ACHN (cell line): ENCODE measurements around the gene SPTLC2.
A peak's percentile ranks its signal among the peaks of the same experiment; 100 is the strongest.
"Not testable (repeated sequence)": the region's sequence is repeated elsewhere in the genome, so short reads cannot be mapped to it uniquely, and the experiment has no call there.

Experiments used
- DNase-seq: peaks from one replicate; pipeline ENCODE4 v3.0.0-alpha.2; 2015
- in situ Hi-C: cut with HindIII; loops from 2 replicates; pipeline ENCODE4 v1.10.0; 2017; ENCODE audit warnings: low sequenced_read_pairs, low pct_ligation_motif_present, low pct_unique_long_range_greater_than_20kb

The SPTLC2 gene

GRCh38 chr14:77616454-77617229 is at the start of gene SPTLC2:
SPTLC2 (minus strand) TSS chr14:77616637; CDS start chr14:77616579, 58 bp downstream.
- in situ Hi-C loops, result no loop called here
- peak; percentile 98 for DNase-seq

GRCh38 chr14:77663293-77663692 is 46.9 kb upstream of the SPTLC2 start:
- no peak for DNase-seq
- in situ Hi-C loops, result no loop called here

GRCh38 chr14:77661562-77661961 is 45.1 kb upstream of the SPTLC2 start:
- in situ Hi-C loops, DNase-seq: not testable (repeated sequence)

- DNase-seq, result peak; percentile 6
- in situ Hi-C loops, result no loop called here
Measured at GRCh38 chr14:77660754-77661153, 44.3 kb upstream of the SPTLC2 start.

- DNase-seq, result no peak
- in situ Hi-C loops, result no loop called here
Measured at GRCh38 chr14:77659831-77660230, 43.4 kb upstream of the SPTLC2 start.

GRCh38 chr14:77657280-77657679 is 40.8 kb upstream of the SPTLC2 start:
- in situ Hi-C loops, result no loop called here
- DNase-seq, result no peak

- no peak for DNase-seq
- in situ Hi-C loops, result no loop called here
Measured at GRCh38 chr14:77654001-77654441, 37.6 kb upstream of the SPTLC2 start.

GRCh38 chr14:77649326-77649725 is 32.9 kb upstream of the SPTLC2 start:
- in situ Hi-C loops, result no loop called here

GRCh38 chr14:77648520-77649200 is 32.2 kb upstream of the SPTLC2 start:
- no peak for DNase-seq

More at GRCh38 chr14:77649326-77649725, 32.9 kb upstream of the SPTLC2 start:
- DNase-seq, result no peak

GRCh38 chr14:77647853-77648252 is 31.4 kb upstream of the SPTLC2 start:
- in situ Hi-C loops, result no loop called here
- DNase-seq, result no peak

More at GRCh38 chr14:77648520-77649200, 32.2 kb upstream of the SPTLC2 start:
- in situ Hi-C loops, result no loop called here

- no peak for DNase-seq
- in situ Hi-C loops, result no loop called here
Measured at GRCh38 chr14:77646907-77647306, 30.5 kb upstream of the SPTLC2 start.

GRCh38 chr14:77645520-77646230 is 29.2 kb upstream of the SPTLC2 start:
- in situ Hi-C loops, result no loop called here
- DNase-seq, result no peak

GRCh38 chr14:77642407-77642806 is 26.0 kb upstream of the SPTLC2 start:
- DNase-seq, result no peak
- in situ Hi-C loops, result no loop called here

- in situ Hi-C loops, result no loop called here
- no peak for DNase-seq
Measured at GRCh38 chr14:77641534-77642341, 25.3 kb upstream of the SPTLC2 start.

- DNase-seq, result no peak
- in situ Hi-C loops, result no loop called here
Measured at GRCh38 chr14:77640756-77641533, 24.5 kb upstream of the SPTLC2 start.

- no peak for DNase-seq
- in situ Hi-C loops, result no loop called here
Measured at GRCh38 chr14:77638771-77639171, 22.3 kb upstream of the SPTLC2 start.

GRCh38 chr14:77635869-77636268 is 19.4 kb upstream of the SPTLC2 start:
- DNase-seq, in situ Hi-C loops: not testable (repeated sequence)

GRCh38 chr14:77635466-77635865 is 19.0 kb upstream of the SPTLC2 start:
- DNase-seq, in situ Hi-C loops: not testable (repeated sequence)
